Activated naive CD8-positive, alpha-beta T cell treated with anti-CD3 and anti-CD28 coated beads, Interleukin-2, amount 50 U/mL, for 16 hours (primary cell): Measurements from ENCODE around the gene PARP16.

ENCODE experiments used
- DNase-seq: peaks from one replicate; pipeline ENCODE4 v3.0.0-alpha.2; 2020; ENCODE audit warnings: low read depth, low spot score

The PARP16 gene

GRCh38 chr15:65311760-65312159 lies 25.1 kb upstream of the PARP16 start:
- no peak for DNase-seq

GRCh38 chr15:65310431-65311137 lies 23.9 kb upstream of the PARP16 start:
- no peak for DNase-seq

DNA sequence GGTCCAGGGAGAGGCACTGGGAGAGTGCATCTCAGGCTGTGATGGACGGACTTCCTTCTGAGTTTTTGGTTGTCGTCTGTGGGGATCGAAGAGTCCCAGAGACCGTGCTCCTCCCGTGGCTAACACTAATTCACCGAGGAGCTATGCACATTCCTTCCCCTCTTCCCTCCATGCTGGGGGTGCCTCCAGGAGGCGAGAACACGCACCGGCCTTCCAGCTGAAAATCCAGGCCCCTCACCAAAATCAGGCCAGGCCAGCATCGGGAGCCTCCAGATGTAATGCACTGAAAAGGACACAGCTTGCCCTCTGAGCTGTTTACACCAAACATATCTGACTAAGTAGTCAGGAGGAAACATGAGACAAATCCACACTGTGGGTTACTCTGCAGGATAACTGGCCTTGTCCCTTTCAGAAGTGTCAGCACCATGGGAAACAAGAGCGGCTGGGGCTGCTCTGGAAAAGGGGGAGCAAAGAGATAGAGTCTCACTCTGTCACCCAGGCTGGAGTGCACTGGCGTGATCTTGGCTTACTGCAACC lies 23.3 kb upstream of the PARP16 start:
- no peak for DNase-seq

DNA sequence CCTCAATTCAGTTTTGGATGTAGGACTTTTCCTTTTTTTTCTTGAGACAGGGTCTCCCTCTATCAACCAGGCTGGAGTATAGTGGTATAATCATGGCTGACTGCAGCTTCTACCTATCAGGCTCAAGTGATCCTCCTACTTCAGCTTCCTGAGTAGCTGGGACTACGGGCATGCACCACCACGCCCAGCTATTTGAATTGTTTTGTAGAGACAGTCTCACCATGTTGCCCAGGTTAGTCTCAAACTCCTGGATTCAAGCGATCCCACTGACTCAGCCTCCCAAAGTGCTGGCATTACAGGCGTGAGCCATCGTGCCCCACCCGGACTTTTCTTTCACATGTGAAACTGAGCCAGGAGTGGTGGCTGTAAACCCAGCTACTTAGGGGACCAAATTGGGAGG lies 21.3 kb upstream of the PARP16 start:
- no peak for DNase-seq

DNA sequence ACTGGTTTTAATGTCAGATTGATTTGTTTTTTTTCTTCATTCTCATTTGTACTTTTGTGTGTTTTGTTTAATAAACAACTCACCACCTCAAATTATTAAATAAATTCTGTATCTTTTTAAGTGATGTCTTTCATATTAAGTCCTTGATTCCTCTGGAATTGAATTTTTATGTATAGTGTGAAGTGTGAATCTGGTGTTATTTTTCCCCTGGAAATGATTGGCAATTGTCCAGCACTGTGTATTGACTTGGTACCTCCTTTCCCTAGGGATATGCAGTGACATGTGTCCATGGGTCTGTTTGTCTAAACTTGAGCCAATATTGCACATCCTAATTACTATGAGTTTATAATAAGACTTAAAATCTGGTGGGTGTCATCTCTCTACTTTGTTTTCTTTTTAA lies 19.9 kb upstream of the PARP16 start:
- DNase-seq: no peak

DNA sequence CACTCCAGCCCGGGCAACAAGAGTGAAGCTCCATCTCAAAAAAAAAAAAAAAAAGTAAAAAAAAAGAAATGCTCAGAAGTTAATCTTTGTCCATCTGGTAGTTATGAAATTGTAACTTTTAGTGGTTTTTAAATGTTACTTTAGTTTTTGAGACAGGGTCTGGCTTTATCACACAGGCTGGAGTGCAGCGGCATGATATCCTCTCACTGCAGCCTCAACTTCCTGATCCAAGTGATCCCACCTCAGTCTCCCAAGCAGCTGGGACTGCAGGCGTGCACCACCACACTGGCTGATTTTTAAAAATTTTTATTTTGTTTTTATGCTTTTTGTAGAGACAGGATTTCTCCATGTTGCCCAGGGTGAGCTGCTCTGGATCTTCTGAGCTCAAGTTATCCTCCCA lies 19.1 kb upstream of the PARP16 start:
- DNase-seq: no peak

DNA sequence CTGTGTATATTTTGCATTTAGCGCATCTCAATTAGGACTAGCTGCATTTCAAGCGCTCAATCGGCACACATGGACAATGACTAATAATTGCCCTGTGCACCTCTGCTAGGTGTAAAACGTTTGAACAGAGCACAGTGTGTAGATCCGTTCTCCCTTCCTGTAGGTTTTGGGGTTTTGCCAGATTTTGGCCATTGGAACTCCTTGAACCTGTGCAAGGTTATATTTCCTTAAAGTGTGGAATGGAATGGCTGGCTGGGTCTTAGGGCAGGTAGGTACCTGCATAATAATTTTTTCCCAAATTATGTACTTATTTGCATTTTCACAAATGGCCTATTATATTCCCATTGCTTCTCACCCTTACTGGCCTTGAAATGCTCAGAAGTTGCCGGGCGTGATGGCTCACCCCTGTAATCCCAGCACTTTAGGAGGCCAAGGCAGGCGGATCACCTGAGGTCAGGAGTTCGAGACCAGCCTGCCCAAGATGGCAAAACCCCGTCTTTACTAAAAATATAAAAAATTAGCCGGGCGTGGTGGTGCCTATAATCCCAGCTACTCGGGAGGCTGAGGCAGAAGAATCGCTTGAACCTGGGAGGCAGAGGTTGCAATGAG lies 18.6 kb upstream of the PARP16 start:
- DNase-seq: no peak

GRCh38 chr15:65304381-65305149 lies 17.9 kb upstream of the PARP16 start, which contains the start of gene RNU5B-1:
Gene RNU5B-1 (plus strand): TSS chr15:65304677.
- DNase-seq: peak; percentile 71

- DNase-seq: no peak
Observed at GRCh38 chr15:65303687-65304380, 17.2 kb upstream of the PARP16 start.

DNA sequence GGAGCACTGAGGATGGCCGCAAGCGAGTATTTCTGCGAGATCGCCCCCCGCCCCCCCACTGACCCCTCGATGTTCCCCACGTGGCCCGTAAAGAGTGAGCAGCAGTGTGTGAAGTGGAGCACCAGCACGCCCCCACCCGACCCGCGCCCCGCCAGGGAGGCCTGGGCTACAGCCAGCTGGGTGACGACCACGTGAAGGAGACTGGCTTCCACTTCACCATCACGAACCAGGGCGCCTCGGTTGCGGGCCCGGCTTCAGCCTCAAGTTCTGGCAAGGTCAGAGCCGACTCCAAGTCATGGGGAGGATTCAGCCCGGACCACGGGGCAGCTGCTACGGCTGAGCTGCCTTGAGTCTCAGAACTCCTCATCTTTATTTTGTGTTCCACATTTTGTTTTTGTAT lies 15.4 kb upstream of the PARP16 start:
- DNase-seq: no peak

DNA sequence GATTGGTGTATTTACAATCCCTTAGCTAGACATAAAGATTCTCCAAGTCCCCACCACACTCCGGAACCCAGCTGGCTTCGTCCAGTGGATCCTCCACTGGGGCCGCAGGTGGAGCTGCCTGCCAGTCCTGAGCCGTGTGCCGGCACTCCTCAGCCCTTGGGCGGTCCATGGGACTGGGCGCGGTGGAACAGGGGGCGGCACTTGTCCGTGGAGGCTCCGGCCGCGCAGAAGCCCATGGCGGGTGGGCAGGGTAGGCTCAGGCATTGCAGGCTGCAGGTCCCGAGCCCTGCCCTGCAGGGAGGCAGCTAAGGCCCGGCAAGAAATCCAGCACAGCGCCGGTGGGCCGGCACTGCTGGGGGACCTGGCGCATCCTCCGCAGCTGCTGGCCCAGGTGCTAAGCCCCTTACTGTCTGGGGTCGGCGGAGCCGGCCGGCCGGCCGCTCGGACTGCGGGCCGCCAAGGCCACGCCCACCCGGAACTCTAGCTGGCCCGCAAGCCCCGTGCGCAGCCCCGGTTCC lies 14.3 kb upstream of the PARP16 start:
- no peak for DNase-seq

DNA sequence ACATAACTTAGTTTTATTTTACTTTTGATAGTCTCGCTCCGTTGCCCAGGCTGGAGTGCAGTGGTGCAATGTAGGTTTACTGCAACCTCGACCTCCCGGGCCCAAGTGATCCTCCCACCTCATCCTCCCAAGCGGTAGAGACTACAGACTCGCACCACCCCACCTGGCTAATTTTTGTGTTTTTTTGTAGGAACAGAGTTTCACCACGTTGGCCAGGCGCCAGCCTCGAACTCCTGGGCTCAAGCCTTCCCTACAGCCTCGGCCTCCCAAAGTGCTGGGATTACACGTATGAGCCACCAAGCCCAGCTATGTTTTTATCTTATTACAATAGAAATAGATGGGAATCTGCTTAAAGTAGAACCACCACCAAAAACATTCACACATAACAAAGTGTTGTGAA lies 12.0 kb upstream of the PARP16 start:
- no peak for DNase-seq

DNA sequence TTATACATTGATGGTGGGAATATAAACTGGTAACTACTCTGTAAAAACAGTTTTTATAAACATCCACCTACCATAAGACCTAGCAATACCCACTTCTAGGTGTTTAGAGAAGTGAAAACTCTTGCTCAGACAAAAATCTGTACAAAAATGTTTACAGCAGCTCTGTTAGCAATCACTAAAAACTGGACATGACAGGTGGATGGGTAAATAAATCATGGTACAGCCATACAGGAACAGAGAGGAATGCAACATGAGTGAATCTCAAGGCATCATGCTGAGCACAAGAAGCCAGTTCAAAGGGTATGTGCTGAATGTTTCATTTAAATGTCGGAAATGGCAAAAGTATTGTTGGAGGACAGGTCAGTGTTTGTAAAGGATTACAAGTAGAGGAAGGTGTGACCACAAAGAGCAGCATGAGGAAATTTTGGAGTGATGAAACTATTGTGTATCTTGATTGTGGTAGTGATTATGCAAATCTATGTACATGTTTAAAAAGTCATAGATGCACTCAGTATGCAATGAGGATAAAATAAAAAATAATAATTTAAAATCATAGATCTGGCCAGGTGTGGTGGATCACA lies 6.3 kb upstream of the PARP16 start:
- no peak for DNase-seq

- DNase-seq: no peak
Observed at GRCh38 chr15:65290228-65290627, 3.5 kb upstream of the PARP16 start.

DNA sequence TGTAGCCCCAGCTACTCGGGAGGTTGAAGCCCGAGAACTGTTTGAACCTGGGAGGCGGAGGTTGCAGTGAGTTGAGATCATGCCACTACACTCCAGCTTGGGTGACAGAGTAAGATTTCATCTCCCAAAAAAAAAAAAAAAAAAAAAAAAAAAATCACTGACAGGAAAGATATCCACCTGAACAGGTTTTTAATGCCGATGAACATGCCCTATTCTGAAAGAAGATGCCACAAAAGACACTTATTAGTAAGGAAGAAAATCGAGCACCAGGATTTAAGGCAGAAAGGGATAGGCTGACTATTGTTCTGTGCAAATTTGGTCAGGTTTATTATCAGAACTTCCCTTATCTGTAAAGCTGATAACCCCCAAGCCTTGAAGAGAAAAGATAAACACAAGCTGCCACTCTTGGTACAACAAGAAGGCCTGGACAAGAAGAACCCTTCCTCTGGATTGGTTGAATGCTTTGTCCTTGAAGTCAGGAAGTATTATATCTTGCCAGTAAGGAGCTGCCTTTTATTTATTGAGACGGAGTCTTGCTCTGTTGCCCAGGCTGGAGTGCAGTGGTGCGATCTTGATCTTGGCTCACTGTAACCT lies 2.7 kb upstream of the PARP16 start:
- DNase-seq: no peak

DNA sequence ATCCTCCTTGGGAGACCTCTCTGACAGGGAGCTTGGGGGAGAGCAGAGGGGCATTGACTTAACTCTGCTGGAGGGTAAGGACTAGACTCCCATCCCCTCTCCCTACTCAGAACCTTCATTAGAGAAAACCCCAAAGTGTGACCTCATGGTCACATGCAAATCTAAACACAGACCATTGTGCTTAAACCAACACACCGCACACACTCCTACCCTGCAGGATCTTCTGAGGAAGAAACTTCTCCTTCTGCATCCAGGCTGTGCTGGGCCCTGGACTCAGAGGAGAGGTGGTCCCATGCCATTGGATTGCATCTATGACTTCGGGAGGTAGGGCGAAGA lies 805 bp upstream of the PARP16 start:
- DNase-seq: no peak

DNA sequence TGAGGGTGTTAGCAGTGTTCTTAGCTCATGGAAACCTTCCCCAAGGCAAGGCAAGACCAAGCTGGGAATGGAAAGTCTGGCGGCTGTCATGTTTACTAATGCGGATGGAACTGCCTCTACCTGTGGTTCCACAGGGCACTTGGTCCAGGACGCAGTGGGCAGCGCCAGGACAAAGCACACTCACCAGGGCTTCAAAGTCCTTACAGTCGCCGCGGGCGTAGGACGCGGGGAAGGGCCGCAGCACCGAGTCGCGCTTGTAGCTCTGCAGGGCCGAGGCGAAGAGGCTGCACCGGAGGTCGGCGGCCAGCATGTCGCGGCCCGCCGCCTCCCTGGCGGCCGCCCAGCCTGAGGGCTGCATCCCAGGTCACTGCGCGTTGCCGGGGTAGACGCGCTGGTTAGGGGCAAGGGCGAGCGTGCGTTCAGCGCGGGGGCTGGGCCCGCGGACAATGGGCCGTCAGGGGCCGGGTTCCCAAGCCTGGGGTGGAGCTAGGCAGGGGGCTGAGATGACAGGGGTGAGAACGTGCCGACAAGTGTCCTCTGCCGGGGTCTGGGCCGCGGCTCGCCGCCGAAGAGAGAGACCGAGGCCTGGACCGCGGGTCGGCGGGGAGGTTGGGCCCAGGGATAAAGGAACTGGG lies 497 bp downstream of the PARP16 start:
- DNase-seq: no peak

- no peak for DNase-seq
Observed at GRCh38 chr15:65285291-65286068, 1.2 kb downstream of the PARP16 start.

DNA sequence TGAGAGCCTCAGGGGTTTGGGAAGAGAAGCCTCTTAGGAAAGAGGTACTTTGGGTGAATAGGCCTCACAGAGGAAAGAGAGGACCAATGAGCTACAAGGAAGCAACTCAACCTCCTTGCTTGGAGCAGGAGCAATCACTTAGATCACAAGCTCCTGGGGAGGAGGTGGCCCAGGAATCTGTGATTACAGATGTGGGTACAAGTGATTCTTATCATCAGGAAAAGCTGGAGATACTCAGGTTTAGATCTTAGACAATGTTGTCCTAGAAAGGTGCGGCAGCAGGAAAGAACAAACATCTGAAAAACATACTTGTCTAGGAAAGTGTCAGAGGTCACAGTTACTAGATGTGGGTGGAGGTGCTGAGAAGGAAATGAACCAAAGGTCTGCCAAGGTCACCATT lies 8.2 kb downstream of the PARP16 start:
- DNase-seq: no peak

DNA sequence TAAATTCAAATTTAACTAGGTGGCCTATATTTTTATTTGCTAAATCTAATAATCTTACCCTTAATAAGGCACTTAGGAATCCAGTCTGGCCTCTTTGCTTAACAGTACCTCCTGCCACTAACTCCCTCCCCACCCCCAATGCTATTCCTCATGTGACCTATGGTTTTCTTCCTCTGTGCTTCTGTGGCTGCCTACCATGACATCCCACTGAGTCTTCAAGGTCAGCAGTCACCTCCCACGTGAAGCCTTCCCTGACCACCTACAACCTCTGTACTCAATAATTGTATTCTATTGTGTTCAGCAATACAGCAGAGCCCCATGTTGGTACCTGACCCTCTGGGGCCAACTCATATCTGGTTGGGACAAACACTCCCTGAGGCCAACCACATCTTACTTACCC lies 9.7 kb downstream of the PARP16 start:
- no peak for DNase-seq
